HG02884 (cell line): ENCODE results near the gene EPHA4.

ENCODE experiments used
- ATAC-seq: cut with Tn5 transposase; IDR thresholded peaks from one replicate; pipeline ENCODE4 v1.9.1; 2021; ENCODE audit warnings: mild to moderate bottlenecking, moderate library complexity; ENCODE audit not compliant: unreplicated experiment

EPHA4 gene

GRCh38 chr2:221448057-221448843 lies 123.9 kb downstream of the EPHA4 start:
- ATAC-seq = no peak

- no peak for ATAC-seq
Measured at GRCh38 chr2:221447310-221447709, 124.8 kb downstream of the EPHA4 start.

- ATAC-seq = no peak
Measured at GRCh38 chr2:221446140-221446539, 126.0 kb downstream of the EPHA4 start.

GRCh38 chr2:221444106-221444505 lies 128.0 kb downstream of the EPHA4 start:
- no peak for ATAC-seq

GRCh38 chr2:221443645-221444044 lies 128.5 kb downstream of the EPHA4 start:
- ATAC-seq = no peak

GRCh38 chr2:221442128-221442527 lies 130.0 kb downstream of the EPHA4 start:
- no peak for ATAC-seq

GRCh38 chr2:221439761-221440479 lies 132.2 kb downstream of the EPHA4 start:
- no peak for ATAC-seq

GRCh38 chr2:221437056-221437455 lies 135.0 kb downstream of the EPHA4 start:
- no peak for ATAC-seq

GRCh38 chr2:221435171-221435570 lies 136.9 kb downstream of the EPHA4 start:
- ATAC-seq = no peak

- no peak for ATAC-seq
Measured at GRCh38 chr2:221434142-221434541, 138.0 kb downstream of the EPHA4 start.

- ATAC-seq = no peak
Measured at GRCh38 chr2:221431477-221431876, 140.6 kb downstream of the EPHA4 start.

- ATAC-seq = no peak
Measured at GRCh38 chr2:221429741-221430491, 142.2 kb downstream of the EPHA4 start.

GRCh38 chr2:221428896-221429295 lies 143.2 kb downstream of the EPHA4 start:
- no peak for ATAC-seq

GRCh38 chr2:221426929-221427328 lies 145.2 kb downstream of the EPHA4 start:
- no peak for ATAC-seq

- ATAC-seq = no peak
Measured at GRCh38 chr2:221425891-221426290, 146.2 kb downstream of the EPHA4 start.

GRCh38 chr2:221425353-221425752 lies 146.8 kb downstream of the EPHA4 start:
- no peak for ATAC-seq

- no peak for ATAC-seq
Measured at GRCh38 chr2:221423210-221423804, 148.8 kb downstream of the EPHA4 start.

- ATAC-seq = no peak
Measured at GRCh38 chr2:221422516-221423209, 149.4 kb downstream of the EPHA4 start.

- no peak for ATAC-seq
Measured at GRCh38 chr2:221420245-221420644, 151.9 kb downstream of the EPHA4 start.

- ATAC-seq = no peak
Measured at GRCh38 chr2:221415789-221416188, 156.3 kb downstream of the EPHA4 start.

GRCh38 chr2:221412978-221413377 lies 159.1 kb downstream of the EPHA4 start:
- no peak for ATAC-seq
